ENCODE measurements around the gene F3. TPM values are rescaled to one million over a fixed set of nuclear protein-coding genes. Genes with fewer than 3 reads are reported as not detected.

Gene F3
- total and polyA plus RNA-seq, 2 of the 13 experiments (the other 11 are each of a cell fraction or from before 2014, with no cell fraction given) = 5.8 to 9.0 TPM

- TF ChIP-seq SMC3 (IDR thresholded peaks at IDR 0.05; ENCODE audit: low read length) = peak; percentile 79
- peak; percentile 79 for TF ChIP-seq STAG1 (CRISPR knock-in tag; IDR thresholded peaks at IDR 0.05)
- TF ChIP-seq AKNA (CRISPR knock-in tag; IDR thresholded peaks at IDR 0.05; ENCODE audit: borderline replicate concordance) = no peak
These were observed 27.3 kb downstream of the F3 start (continued) for GRCh38 chr1:94514095-94514727.

GRCh38 chr1:94512816-94513215 lies 28.7 kb downstream of the F3 start:
- H3K4me1 ChIP-seq (ENCODE audit: insufficient read depth, low read length) = no peaks in the 10 kb centered on the region
- H2AFZ ChIP-seq (ENCODE audit: low read length) = no peak overlapping the region
- FAIRE-seq (no peak), DNase-seq (ENCODE audit: low spot score) (no peak), ATAC-seq (no peak)
- H4K20me1 ChIP-seq (ENCODE audit: insufficient read depth, low read length) = no peaks in the 10 kb centered on the region
- H3K79me2 ChIP-seq (ENCODE audit: insufficient read depth, low read length) = no peaks in the 10 kb centered on the region
- intact Hi-C loops (cut with micrococcal nuclease; ENCODE audit: unreplicated experiment) = no loop called here
- H3K4me3 ChIP-seq (replicated peaks in 1 of 3; ENCODE audit: insufficient read depth in 1 of 3, low read depth in 2 of 3, low read length in 3 of 3) = no peak overlapping the region
- H3K9me3 ChIP-seq (ENCODE audit: low read length) = no peaks in the 10 kb centered on the region
- no peak overlapping the region for H3K4me2 ChIP-seq (ENCODE audit: low read depth, low read length)
- H3K27me3 ChIP-seq (ENCODE audit: control insufficient read depth in 1 of 2, insufficient read depth in 2 of 2, low read length in 2 of 2) = no peaks in the 10 kb centered on the region
- no TSS peak for BruUV-seq (replicated peaks)
- CTCF ChIA-PET (ENCODE audit: low intra/inter-chr PET ratio, low total read pairs) = no interaction called here
- in situ Hi-C loops (cut with HindIII; ENCODE audit: extremely low pct_ligation_motif_present, low pct_unique_long_range_greater_than_20kb) = no loop called here
- H3K9ac ChIP-seq (ENCODE audit: insufficient read depth, low read depth, low read length) = no peak overlapping the region
- POLR2A ChIA-PET = no interaction called here
- TF ChIP-seq PAX8 (CRISPR knock-in tag; IDR thresholded peaks at IDR 0.05; ENCODE audit: borderline replicate concordance) (no peak), KLF15 (CRISPR knock-in tag; IDR thresholded peaks at IDR 0.05; ENCODE audit: borderline replicate concordance) (no peak), ZNF10 (CRISPR knock-in tag; IDR thresholded peaks at IDR 0.05; ENCODE audit: borderline replicate concordance, low read depth) (no peak), ZBTB37 (CRISPR knock-in tag; IDR thresholded peaks at IDR 0.05) (no peak), ZNF24 (IDR thresholded peaks at IDR 0.05) (no peak), ZNF232 (CRISPR knock-in tag; IDR thresholded peaks at IDR 0.05; ENCODE audit: borderline replicate concordance) (no peak), ZNF557 (CRISPR knock-in tag; IDR thresholded peaks at IDR 0.05) (no peak), NFATC3 (CRISPR knock-in tag; IDR thresholded peaks at IDR 0.05) (no peak)
- peaks cover 2 to 21% of the 10 kb centered on the region in 2 experiments; a peak in 3 of 5 replicates for H3K36me3 ChIP-seq (replicated peaks in 1 of 2; ENCODE audit: control insufficient read depth in 1 of 2, insufficient read depth in 2 of 2, low read length in 2 of 2)
- no peak overlapping the region for H3K27ac ChIP-seq (ENCODE audit: extremely low read length, insufficient read depth, low read length)
- WGBS (ENCODE audit: low lambda C conversion rate) = 100% methylated on average over 2 of the region's 2 CpGs
